GM10266 (cell line): ENCODE results near the gene VRTN.

Source experiments
- DNase-seq: peaks from one replicate; pipeline ENCODE4 v3.0.0; 2012; ENCODE audit errors: extremely low spot score
- TF ChIP-seq, protein P1 (sequence below): IDR thresholded peaks from 2 replicates; pipeline ENCODE4 v1.5.1; 2012; ENCODE audit warnings: mild to moderate bottlenecking, low read depth; ENCODE audit not compliant: control insufficient read depth, insufficient read depth; ENCODE audit errors: missing control alignments

VRTN gene

DNA sequence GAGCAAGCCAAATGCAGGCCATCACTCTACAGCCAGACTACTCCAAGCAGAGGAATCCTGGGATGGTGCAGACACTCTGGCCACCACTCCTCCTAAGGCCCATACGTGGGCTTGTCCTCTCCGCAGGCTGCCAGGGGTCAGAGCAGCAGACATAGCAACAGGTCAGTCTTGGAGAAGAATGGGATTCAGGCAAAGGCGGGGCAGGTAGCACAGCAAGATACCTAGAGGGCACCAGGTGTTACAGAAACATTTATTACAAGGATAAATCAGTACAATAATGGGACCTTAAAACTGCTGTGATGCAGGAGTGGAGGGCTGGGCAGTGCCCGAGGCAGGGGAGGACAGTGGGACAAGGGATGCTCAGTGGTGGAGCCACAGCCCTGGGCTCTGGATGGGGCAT, 57.4 kb downstream of the VRTN start:
- no peak for DNase-seq

DNA sequence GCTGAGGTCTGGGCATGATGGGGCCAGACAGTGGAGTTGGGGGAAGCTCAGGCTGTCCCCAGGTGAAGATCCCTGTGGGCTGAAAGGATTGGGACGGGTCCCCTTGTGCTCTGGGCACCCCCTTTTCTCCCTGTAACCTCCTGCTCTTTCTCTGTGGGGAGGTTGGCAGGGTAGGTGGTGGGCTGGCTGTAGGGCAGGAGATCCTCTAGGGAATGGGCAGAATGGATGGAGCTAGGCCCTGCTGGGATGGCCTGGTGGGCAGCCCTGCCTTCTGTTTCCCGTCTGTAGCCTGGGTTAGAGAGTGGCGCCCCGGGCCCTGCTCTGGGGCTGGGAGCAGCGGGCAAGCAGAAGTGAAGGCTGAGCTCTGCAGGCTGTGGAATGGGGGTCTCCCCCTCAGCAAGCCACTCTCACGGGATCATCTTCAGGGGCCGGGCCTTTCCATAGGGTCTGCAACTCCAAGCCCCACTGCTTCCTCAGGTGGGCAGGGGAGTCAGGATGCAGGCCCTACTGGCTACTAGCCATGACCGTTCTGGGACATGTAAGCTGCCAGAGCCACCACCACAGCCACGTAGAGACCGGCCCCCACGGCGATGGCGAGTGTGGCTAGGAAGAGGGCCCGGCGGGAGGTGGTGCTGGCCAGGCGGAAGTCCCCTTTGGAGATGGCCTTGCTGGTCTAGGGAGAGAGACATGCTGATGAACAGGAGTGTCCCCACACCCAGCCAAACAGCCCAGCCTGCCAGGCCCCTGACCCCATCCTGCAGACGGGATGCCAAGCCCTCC, 58.9 kb downstream of the VRTN start:
- no peak for DNase-seq
- TF ChIP-seq, protein P1, sequence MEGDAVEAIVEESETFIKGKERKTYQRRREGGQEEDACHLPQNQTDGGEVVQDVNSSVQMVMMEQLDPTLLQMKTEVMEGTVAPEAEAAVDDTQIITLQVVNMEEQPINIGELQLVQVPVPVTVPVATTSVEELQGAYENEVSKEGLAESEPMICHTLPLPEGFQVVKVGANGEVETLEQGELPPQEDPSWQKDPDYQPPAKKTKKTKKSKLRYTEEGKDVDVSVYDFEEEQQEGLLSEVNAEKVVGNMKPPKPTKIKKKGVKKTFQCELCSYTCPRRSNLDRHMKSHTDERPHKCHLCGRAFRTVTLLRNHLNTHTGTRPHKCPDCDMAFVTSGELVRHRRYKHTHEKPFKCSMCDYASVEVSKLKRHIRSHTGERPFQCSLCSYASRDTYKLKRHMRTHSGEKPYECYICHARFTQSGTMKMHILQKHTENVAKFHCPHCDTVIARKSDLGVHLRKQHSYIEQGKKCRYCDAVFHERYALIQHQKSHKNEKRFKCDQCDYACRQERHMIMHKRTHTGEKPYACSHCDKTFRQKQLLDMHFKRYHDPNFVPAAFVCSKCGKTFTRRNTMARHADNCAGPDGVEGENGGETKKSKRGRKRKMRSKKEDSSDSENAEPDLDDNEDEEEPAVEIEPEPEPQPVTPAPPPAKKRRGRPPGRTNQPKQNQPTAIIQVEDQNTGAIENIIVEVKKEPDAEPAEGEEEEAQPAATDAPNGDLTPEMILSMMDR = no peak

More for the DNA sequence above, 57.4 kb downstream of the VRTN start:
- TF ChIP-seq, protein P1 = no peak

DNA sequence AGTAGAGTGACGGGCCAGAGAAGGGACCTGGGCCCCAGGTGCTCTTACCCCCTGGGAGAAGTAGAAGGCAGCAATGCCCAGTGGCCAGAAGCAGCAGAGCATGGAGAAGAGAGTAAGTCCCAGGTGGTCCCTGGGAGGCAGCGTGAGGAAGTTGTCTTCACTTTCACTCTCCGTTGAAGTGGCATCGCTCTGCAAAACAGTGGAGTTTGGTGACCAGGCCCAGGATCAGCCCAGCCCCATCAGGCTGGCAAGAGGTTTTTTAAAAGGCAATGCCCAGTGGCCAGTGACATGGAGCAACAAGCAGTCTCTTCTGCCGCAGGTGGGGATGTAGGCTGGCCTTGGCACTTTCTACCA, 59.5 kb downstream of the VRTN start:
- DNase-seq = no peak
- TF ChIP-seq, protein P1 = no peak

DNA sequence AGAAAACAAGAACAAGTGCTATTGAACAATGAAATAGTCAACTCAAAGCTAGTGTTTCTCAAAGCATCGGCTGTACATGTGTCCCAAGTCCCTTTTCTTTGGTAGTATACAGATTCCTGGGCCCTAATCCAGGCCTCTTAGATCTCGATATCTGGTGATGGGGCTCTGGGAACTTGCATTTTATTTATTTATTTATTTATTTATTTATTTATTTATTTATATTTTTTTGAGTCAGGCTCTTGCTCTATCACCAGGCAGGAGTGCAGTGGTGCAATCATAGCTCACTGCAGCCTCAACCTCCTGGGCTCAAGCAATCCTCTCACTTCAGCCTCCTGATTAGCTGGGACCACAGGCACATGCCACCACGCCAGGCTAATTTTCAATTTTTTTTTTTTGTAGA, 60.6 kb downstream of the VRTN start:
- TF ChIP-seq, protein P1 = no peak
- no peak for DNase-seq

DNA sequence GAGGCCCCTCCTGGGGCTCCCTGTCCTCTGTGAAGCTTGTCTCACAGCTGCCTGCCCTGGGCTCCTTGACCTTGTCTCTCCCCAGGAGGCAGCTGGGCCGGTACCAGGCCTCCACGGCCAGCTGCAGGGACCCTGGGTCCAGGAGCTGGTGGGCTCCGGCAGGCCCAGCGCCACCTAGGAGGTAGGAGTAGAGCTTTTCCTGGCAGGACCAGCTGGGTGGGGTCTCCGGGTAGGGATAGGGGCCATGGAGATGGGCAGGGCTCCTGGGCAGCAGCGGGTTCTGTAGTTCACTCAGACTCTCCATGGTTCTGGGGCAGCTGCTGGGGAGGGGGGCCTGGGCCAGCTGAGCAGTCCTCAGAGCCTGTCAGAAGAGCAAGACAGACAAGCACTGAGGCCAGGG, 61.2 kb downstream of the VRTN start:
- TF ChIP-seq, protein P1 = no peak
- DNase-seq = no peak
